HG03575 (cell line): Measurements from ENCODE around the gene MLLT10.
"Not testable (repeated sequence)": the region's sequence is repeated elsewhere in the genome, so short reads cannot be mapped to it uniquely, and the experiment has no call there.

Experiments used
- ATAC-seq: cut with Tn5 transposase; IDR thresholded peaks from one replicate; pipeline ENCODE4 v1.9.1; 2021; ENCODE audit not compliant: unreplicated experiment, insufficient number of reproducible peaks, low FRiP score; ENCODE audit errors: extremely low read depth

Gene MLLT10

GRCh38 chr10:21524526-21525366 lies 9.3 kb upstream of the MLLT10 start:
- no peak for ATAC-seq

- ATAC-seq = no peak
Measured at GRCh38 chr10:21525367-21526187, 8.5 kb upstream of the MLLT10 start, which contains the start of gene SKIDA1. TSS of gene SKIDA1 (minus strand) at chr10:21525682. CDS start at chr10:21517822, 7,860 bp downstream.

- no peak for ATAC-seq
Measured at GRCh38 chr10:21526188-21526859, 7.7 kb upstream of the MLLT10 start.

GRCh38 chr10:21526860-21527597 lies 7.0 kb upstream of the MLLT10 start:
- ATAC-seq = no peak

GRCh38 chr10:21527598-21528235 lies 6.3 kb upstream of the MLLT10 start:
- ATAC-seq = no peak

GRCh38 chr10:21528236-21529031 lies 5.6 kb upstream of the MLLT10 start:
- ATAC-seq = no peak

- ATAC-seq = no peak
Measured at GRCh38 chr10:21529032-21529910, 4.8 kb upstream of the MLLT10 start.

GRCh38 chr10:21530168-21530567 lies 3.9 kb upstream of the MLLT10 start:
- no peak for ATAC-seq

GRCh38 chr10:21530641-21531040 lies 3.4 kb upstream of the MLLT10 start:
- no peak for ATAC-seq

GRCh38 chr10:21531164-21531563 lies 2.9 kb upstream of the MLLT10 start:
- ATAC-seq = no peak

GRCh38 chr10:21532694-21533466 lies 1.2 kb upstream of the MLLT10 start:
- ATAC-seq = no peak

- ATAC-seq = no peak
Measured at GRCh38 chr10:21534280-21534586, 201 bp downstream of the MLLT10 start.

- ATAC-seq = no peak
Measured at GRCh38 chr10:21534604-21535493, 817 bp downstream of the MLLT10 start.

GRCh38 chr10:21535494-21535965 lies 1.5 kb downstream of the MLLT10 start:
- ATAC-seq = no peak

- not testable (repeated sequence) for ATAC-seq
Measured at GRCh38 chr10:21535976-21536375, 1.9 kb downstream of the MLLT10 start.
